HCT116 (cell line): ENCODE results near the gene PIM3. TPM values are rescaled to one million over a fixed set of nuclear protein-coding genes. Genes with fewer than 3 reads are reported as not detected.

Experiments
- ATAC-seq: fragments of 200-7000 bp; cut with Tn5 transposase; 2 replicates; pipeline ENCODE4 v1.9.1; 2020; ENCODE audit warnings: mild to moderate bottlenecking, moderate library complexity
- BruUV-seq: library from RNA; stranded (reverse); fragments of 400-500 nt; replicated peaks from 2 replicates; lab custom pipeline; 2021; lab: Mats Ljungman, UMichigan
- CTCF ChIA-PET: fragments of 300-600 bp; sonication (Branson Sonifier 250); formaldehyde crosslinking; loops from one replicate; lab custom pipeline; 2021; ENCODE audit warnings: antibody characterized with exemption; lab: Charles Lee
- POLR2A ChIA-PET: fragments of 300-600, 350-600 bp; sonication (Branson Sonifier 250); formaldehyde crosslinking; loops from one replicate; lab custom pipeline; 2021; ENCODE audit warnings: antibody characterized with exemption; lab: Charles Lee
- RAD21 ChIA-PET, 2 experiments: fragments of 300-600 bp; sonication (Branson Sonifier 250); formaldehyde crosslinking; loops; one replicate each; lab custom pipeline; 2023; ENCODE audit warnings: low total read pairs in 2 of 2; ENCODE audit not compliant: uncharacterized antibody in 2 of 2, unreplicated experiment in 2 of 2, low non-redundant PET in 1 of 2; lab: Charles Lee
- DNase-seq: peaks from one replicate; pipeline ENCODE4 v3.0.0-alpha.2; 2010; ENCODE audit warnings: low read depth, low spot score
- H2AFZ ChIP-seq: fragments of 200-600 bp; shearing (Covaris generic), sonication (generic); 2 replicates; pipeline ENCODE4 v1.6.1; 2017; ENCODE audit warnings: low read depth, mixed run types, mixed read lengths, antibody characterized with exemption, low read length; ENCODE audit not compliant: poor library complexity, severe bottlenecking
- H3K27ac ChIP-seq: 2 replicates; pipeline ENCODE4 v1.5.1; 2012; ENCODE audit warnings: low read depth, low read length
- H3K27me3 ChIP-seq: fragments of 200-600 bp; sonication (generic); 2 replicates; pipeline ENCODE4 v1.6.1; 2016; ENCODE audit warnings: mixed run types, low read length, mixed read lengths; ENCODE audit not compliant: insufficient read depth
- H3K36me3 ChIP-seq, 2 experiments: fragments of 200-500 bp in 1 of 2; fragments of 200-600 bp in 1 of 2; sonication (Bioruptor generic) in 1 of 2; sonication (generic) in 1 of 2; 2 replicates each; pipeline versions ENCODE4 v1.5.1 to v1.6.1; 2014 to 2016; ENCODE audit warnings: low read length in 2 of 2, inconsistent platforms in 1 of 2, mixed read lengths in 1 of 2, mixed run types in 1 of 2; ENCODE audit not compliant: insufficient read depth in 2 of 2, control insufficient read depth in 1 of 2
- H3K4me1 ChIP-seq, 2 experiments: fragments of 200-600 bp in 1 of 2; sonication (generic) in 1 of 2; 2 replicates each; pipeline versions ENCODE4 v1.5.1 to v1.6.1; 2012 to 2017; ENCODE audit warnings: low read length in 2 of 2, inconsistent platforms in 1 of 2, mild to moderate bottlenecking in 1 of 2, mixed read lengths in 1 of 2, mixed run types in 1 of 2, moderate library complexity in 1 of 2; ENCODE audit not compliant: insufficient read depth in 2 of 2, control insufficient read depth in 1 of 2
- H3K4me2 ChIP-seq: fragments of 200-600 bp; sonication (generic); 2 replicates; pipeline ENCODE4 v1.6.1; 2017; ENCODE audit warnings: mixed run types, low read length, mixed read lengths
- H3K4me3 ChIP-seq, 2 experiments: fragments of 200-600 bp in 1 of 2; sonication (generic) in 1 of 2; replicated peaks in 1 of 2; 2 replicates each; pipeline ENCODE4 v1.5.1; 2011 to 2016; ENCODE audit warnings: low read length in 2 of 2, control low read depth in 1 of 2, low read depth in 1 of 2, mild to moderate bottlenecking in 1 of 2, mixed read lengths in 1 of 2, mixed run types in 1 of 2
- H3K79me2 ChIP-seq: fragments of 200-600 bp; sonication (generic); 2 replicates; pipeline ENCODE4 v1.6.1; 2017; ENCODE audit warnings: mild to moderate bottlenecking, mixed run types, low read length, moderate library complexity, mixed read lengths; ENCODE audit not compliant: insufficient read depth
- H3K9ac ChIP-seq: fragments of 200-600 bp; sonication (generic); 2 replicates; pipeline ENCODE4 v1.6.1; 2016; ENCODE audit warnings: low read length, mixed read lengths
- H3K9me2 ChIP-seq: fragments of 200-600 bp; sonication (generic), shearing (Covaris generic); 2 replicates; pipeline ENCODE4 v1.6.1; 2017; ENCODE audit warnings: mixed run types, mild to moderate bottlenecking, moderate library complexity; ENCODE audit not compliant: insufficient read depth
- H3K9me3 ChIP-seq, 2 experiments: fragments of 200-500 bp in 1 of 2; fragments of 200-600 bp in 1 of 2; sonication (Bioruptor generic) in 1 of 2; sonication (generic) in 1 of 2; 2 replicates each; pipeline ENCODE4 v1.6.1; 2014 to 2017; ENCODE audit warnings: low read length in 2 of 2, mixed read lengths in 2 of 2, inconsistent platforms in 1 of 2, low read depth in 1 of 2, mild to moderate bottlenecking in 1 of 2, mixed run types in 1 of 2, moderate library complexity in 1 of 2; ENCODE audit not compliant: control insufficient read depth in 1 of 2, insufficient read depth in 1 of 2
- H4K20me1 ChIP-seq: fragments of 200-600 bp; sonication (generic), shearing (Covaris generic); 2 replicates; pipeline ENCODE4 v1.6.1; 2017; ENCODE audit warnings: mixed run types, mild to moderate bottlenecking, moderate library complexity; ENCODE audit not compliant: insufficient read depth
- RAD21 ChIP-seq: IDR thresholded peaks from 2 replicates; pipeline ENCODE4 v1.6.1; 2012; ENCODE audit warnings: low read depth, mild to moderate bottlenecking
- intact Hi-C: fragments of 100-400 bp; cut with micrococcal nuclease; formaldehyde crosslinking; loops from 2 replicates; pipeline ENCODE4 v1.10.0; 2022
- total RNA-seq: library from RNA; stranded (reverse); gene quantifications from one replicate; pipeline ENCODE4 v1.2.1, GENCODE V29; 2021; ENCODE audit not compliant: unreplicated experiment
- TF ChIP-seq, protein P1 (sequence below): IDR thresholded peaks from 2 replicates; pipeline ENCODE4 v1.6.1; 2012
- TF ChIP-seq, protein P2 (sequence below), 3 experiments: fragments of 200-600 bp in 1 of 3; sonication (generic) in 1 of 3; IDR thresholded peaks in 2 of 3; conservative IDR thresholded peaks in 1 of 3; 2 replicates each; pipeline ENCODE4 v1.5.1; 2012 to 2017; ENCODE audit warnings: low read depth in 2 of 3, low read length in 2 of 3, antibody characterized with exemption in 1 of 3, borderline replicate concordance in 1 of 3, control low read depth in 1 of 3, mild to moderate bottlenecking in 1 of 3, mixed read lengths in 1 of 3, mixed run types in 1 of 3, moderate library complexity in 1 of 3; ENCODE audit not compliant: insufficient read depth in 1 of 3

Gene PIM3
- total RNA-seq, 1 experiment from 2014 or later: 116 TPM

DNA sequence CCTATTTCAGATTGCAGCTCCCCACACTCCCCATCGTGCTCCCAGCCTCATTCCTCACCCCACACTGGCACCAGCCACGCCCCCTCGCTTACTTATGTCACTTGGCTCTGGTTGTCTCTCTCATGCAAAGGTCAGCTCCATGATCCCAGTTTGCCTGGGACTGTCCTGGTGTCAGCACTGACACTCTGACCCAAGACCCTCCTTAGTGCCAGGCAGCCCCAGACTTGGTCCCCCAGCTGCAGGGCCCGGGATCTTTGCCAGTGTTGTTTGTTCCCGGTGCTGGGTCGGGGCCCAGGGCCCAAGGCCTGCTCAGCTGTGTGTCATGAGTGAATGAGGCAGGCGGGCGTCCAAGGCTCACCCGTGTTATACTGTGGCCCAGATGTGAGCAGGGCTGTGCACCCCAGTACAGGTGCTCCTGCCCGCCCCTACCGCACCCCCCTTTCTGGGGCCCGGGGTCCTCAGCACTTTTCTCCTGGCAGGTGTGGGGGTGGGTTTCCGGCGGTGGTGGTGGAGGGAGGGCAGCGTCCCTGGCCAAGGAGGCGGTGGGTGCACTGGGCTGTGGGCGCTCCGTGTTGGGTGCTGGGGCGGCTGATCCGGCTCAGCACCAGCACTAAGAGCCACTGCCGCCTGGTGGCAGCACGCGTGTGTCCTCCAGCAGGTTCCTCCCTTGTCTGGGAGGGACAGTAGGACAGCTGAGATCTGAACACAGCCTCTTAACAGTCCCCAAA, 32.5 kb downstream of the PIM3 start:
- no peaks in the 10 kb centered on the region for H4K20me1 ChIP-seq
- CTCF ChIA-PET: interaction anchor here (1.5 to 2.3 kb wide), 2 partner anchors 13 to 62 kb away, joined by 3 to 8 read pairs; no protein-coding TSS in a partner anchor
- RAD21 ChIA-PET: interaction anchor here in 1 of 2 experiments (0.8 kb wide), 1 partner anchor 22 kb away, joined by 3 read pairs; no protein-coding TSS in a partner anchor
- H3K36me3 ChIP-seq: no peaks in the 10 kb centered on the region
- peak overlapping the region; percentile 17; the same call in 1 of the 2 replicates for H3K4me2 ChIP-seq
- TF ChIP-seq, protein P1, sequence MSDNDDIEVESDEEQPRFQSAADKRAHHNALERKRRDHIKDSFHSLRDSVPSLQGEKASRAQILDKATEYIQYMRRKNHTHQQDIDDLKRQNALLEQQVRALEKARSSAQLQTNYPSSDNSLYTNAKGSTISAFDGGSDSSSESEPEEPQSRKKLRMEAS: no peak
- TF ChIP-seq, protein P2, sequence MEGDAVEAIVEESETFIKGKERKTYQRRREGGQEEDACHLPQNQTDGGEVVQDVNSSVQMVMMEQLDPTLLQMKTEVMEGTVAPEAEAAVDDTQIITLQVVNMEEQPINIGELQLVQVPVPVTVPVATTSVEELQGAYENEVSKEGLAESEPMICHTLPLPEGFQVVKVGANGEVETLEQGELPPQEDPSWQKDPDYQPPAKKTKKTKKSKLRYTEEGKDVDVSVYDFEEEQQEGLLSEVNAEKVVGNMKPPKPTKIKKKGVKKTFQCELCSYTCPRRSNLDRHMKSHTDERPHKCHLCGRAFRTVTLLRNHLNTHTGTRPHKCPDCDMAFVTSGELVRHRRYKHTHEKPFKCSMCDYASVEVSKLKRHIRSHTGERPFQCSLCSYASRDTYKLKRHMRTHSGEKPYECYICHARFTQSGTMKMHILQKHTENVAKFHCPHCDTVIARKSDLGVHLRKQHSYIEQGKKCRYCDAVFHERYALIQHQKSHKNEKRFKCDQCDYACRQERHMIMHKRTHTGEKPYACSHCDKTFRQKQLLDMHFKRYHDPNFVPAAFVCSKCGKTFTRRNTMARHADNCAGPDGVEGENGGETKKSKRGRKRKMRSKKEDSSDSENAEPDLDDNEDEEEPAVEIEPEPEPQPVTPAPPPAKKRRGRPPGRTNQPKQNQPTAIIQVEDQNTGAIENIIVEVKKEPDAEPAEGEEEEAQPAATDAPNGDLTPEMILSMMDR (IDR thresholded peaks at IDR 0.05 in 2 of 3, conservative IDR thresholded peaks at IDR 0.05 in 1 of 3; ENCODE audit: borderline replicate concordance in 1 of 3, insufficient read depth in 1 of 3, low read depth in 2 of 3, low read length in 2 of 3): peak; percentile 66 to 86 (median 73); a peak in 5 of 6 replicates
- peak; percentile 78 for TF ChIP-seq RAD21
- no peaks in the 10 kb centered on the region for H3K79me2 ChIP-seq
- H3K9me2 ChIP-seq: no peaks in the 10 kb centered on the region
- no peak overlapping the region; the same call in 1 of the 2 replicates for H3K27ac ChIP-seq
- no peak overlapping the region for H2AFZ ChIP-seq
- H3K9me3 ChIP-seq: 0 out of 4 replicates have a peak, but pooled peaks cover 4 to 6% of the 10 kb centered on the region in 2 experiments
- BruUV-seq: no TSS peak
- intact Hi-C loops: loop anchor here (1.0 kb wide), 1 partner anchor 62 kb away; no protein-coding TSS in a partner anchor
- peak; percentile 97 for ATAC-seq
- no peak overlapping the region for H3K9ac ChIP-seq
- DNase-seq: no peak
- no peak overlapping the region for H3K4me3 ChIP-seq
- H3K4me1 ChIP-seq: peaks cover 0 to 14% of the 10 kb centered on the region in 2 experiments; a peak in 1 of 4 replicates
- no peaks in the 10 kb centered on the region for H3K27me3 ChIP-seq
- POLR2A ChIA-PET: no interaction called here
